Activated CD4-positive, alpha-beta T cell treated with anti-CD3 and anti-CD28 coated beads, Interleukin-2, amount 10 ng/mL, durations not matched to agents 7 days and 5 days (primary cell): ENCODE measurements around the gene LRBA. TPM values are rescaled to one million over a fixed set of nuclear protein-coding genes. Genes with fewer than 3 reads are reported as not detected.
"Not testable (repeated sequence)": the region's sequence is repeated elsewhere in the genome, so short reads cannot be mapped to it uniquely, and the experiment has no call there.

ENCODE experiments used
- CTCF ChIA-PET: fragments of 350-600 bp; sonication (Branson Sonifier 250); formaldehyde crosslinking; loops from one replicate; lab custom pipeline; 2021; ENCODE audit warnings: antibody characterized with exemption; lab: Charles Lee
- POLR2A ChIA-PET: fragments of 350-600 bp; sonication (Branson Sonifier 250); formaldehyde crosslinking; loops from one replicate; lab custom pipeline; 2021; ENCODE audit warnings: antibody characterized with exemption; lab: Charles Lee
- DNase-seq: peaks from one replicate; pipeline ENCODE4 v3.0.0-alpha.2; 2020
- H3K27ac Mint-ChIP-seq: one replicate; pipeline ENCODE4 v1.8.0; 2021; ENCODE audit warnings: mild to moderate bottlenecking, moderate library complexity, mixed read lengths
- H3K27me3 Mint-ChIP-seq: one replicate; pipeline ENCODE4 v1.8.0; 2021; ENCODE audit warnings: mixed read lengths
- H3K36me3 Mint-ChIP-seq: one replicate; pipeline ENCODE4 v1.8.0; 2021; ENCODE audit warnings: low read depth, mixed read lengths
- H3K4me1 Mint-ChIP-seq: one replicate; pipeline ENCODE4 v1.8.0; 2021; ENCODE audit warnings: mixed read lengths
- H3K4me3 Mint-ChIP-seq: one replicate; pipeline ENCODE4 v1.8.0; 2021; ENCODE audit warnings: mild to moderate bottlenecking, moderate library complexity, mixed read lengths
- H3K9me3 Mint-ChIP-seq: one replicate; pipeline ENCODE4 v1.8.0; 2021; ENCODE audit warnings: mixed read lengths
- total RNA-seq, 2 experiments: library from RNA; stranded (reverse); gene quantifications; one replicate each; pipeline ENCODE4 v1.2.3, GENCODE V29; 2021

Gene LRBA
- 10 to 100 TPM; 44.7 to 49.6 TPM for total RNA-seq

GRCh38 chr4:151014521-151015458 is at the start of gene LRBA:
LRBA (minus strand) TSS chr4:151015284; CDS start chr4:151014642, 642 bp downstream.
- Mint-ChIP-seq H3K27ac (peak within 1 kb of the TSS; percentile 100), H3K36me3 (peaks cover 16% of the 10 kb centered on the region), H3K4me1 (peaks cover 27% of the 10 kb centered on the region), H3K9me3 (no peaks in the 10 kb centered on the region), H3K4me3 (peak within 1 kb of the TSS; percentile 100), H3K27me3 (no peaks in the 10 kb centered on the region)
- ChIA-PET POLR2A (no interaction called here), CTCF (interaction anchor here (0.7 kb wide), 1 partner anchor 13 kb away, joined by 3 read pairs; no protein-coding TSS in a partner anchor)
- DNase-seq, result peak; percentile 90

- DNase-seq, H3K27ac Mint-ChIP-seq, POLR2A ChIA-PET, H3K27me3 Mint-ChIP-seq, H3K9me3 Mint-ChIP-seq, H3K36me3 Mint-ChIP-seq, H3K4me1 Mint-ChIP-seq, H3K4me3 Mint-ChIP-seq: not testable (repeated sequence)
- CTCF ChIA-PET, result interaction anchor here (0.6 to 1.5 kb wide), 3 partner anchors 12 to 810 kb away, joined by 3 to 6 read pairs (median 3); no protein-coding TSS in a partner anchor
These were observed 48.1 kb upstream of the LRBA start for GRCh38 chr4:151063143-151063542.

- POLR2A ChIA-PET, result no interaction called here
- H3K9me3 Mint-ChIP-seq, result no peaks in the 10 kb centered on the region
- CTCF ChIA-PET, result no interaction called here
- DNase-seq, result no peak
- no peaks in the 10 kb centered on the region for H3K4me1 Mint-ChIP-seq
- no peak overlapping the region for H3K27ac Mint-ChIP-seq
- no peak overlapping the region for H3K4me3 Mint-ChIP-seq
- H3K27me3 Mint-ChIP-seq, result peaks cover 1% of the 10 kb centered on the region
- H3K36me3 Mint-ChIP-seq, result no peaks in the 10 kb centered on the region
These were observed 40.5 kb upstream of the LRBA start for GRCh38 chr4:151055539-151055938.

DNA sequence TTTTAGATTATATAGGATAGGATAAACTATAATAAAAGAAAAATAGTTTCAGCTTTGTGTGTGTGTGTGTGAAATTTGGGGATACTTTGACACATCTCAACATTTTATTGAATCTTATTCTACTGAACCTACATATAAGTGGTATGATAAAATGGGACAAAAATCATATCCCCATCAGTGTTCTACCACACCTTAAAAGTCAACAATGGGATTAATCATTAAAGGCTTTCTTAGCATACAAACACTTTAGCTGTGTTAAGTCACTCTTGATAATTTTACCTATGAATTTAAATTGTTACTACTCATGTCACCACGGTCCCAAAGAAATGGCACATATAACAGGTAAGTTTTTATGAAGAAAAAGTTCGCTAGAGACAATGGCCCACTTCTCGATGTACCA is 37.7 kb upstream of the LRBA start:
- no peak overlapping the region for H3K27ac Mint-ChIP-seq
- CTCF ChIA-PET, result interaction anchor here (0.7 kb wide), 1 partner anchor 9 kb away, joined by 3 read pairs; no protein-coding TSS in a partner anchor
- H3K9me3 Mint-ChIP-seq, result no peaks in the 10 kb centered on the region
- H3K27me3 Mint-ChIP-seq, result peaks cover 1% of the 10 kb centered on the region
- no peak overlapping the region for H3K4me3 Mint-ChIP-seq
- no peaks in the 10 kb centered on the region for H3K4me1 Mint-ChIP-seq
- no peak for DNase-seq
- no peaks in the 10 kb centered on the region for H3K36me3 Mint-ChIP-seq
- POLR2A ChIA-PET, result interaction anchor here (0.6 kb wide), 1 partner anchor 193 kb away, joined by 4 read pairs; no protein-coding TSS in a partner anchor

DNA sequence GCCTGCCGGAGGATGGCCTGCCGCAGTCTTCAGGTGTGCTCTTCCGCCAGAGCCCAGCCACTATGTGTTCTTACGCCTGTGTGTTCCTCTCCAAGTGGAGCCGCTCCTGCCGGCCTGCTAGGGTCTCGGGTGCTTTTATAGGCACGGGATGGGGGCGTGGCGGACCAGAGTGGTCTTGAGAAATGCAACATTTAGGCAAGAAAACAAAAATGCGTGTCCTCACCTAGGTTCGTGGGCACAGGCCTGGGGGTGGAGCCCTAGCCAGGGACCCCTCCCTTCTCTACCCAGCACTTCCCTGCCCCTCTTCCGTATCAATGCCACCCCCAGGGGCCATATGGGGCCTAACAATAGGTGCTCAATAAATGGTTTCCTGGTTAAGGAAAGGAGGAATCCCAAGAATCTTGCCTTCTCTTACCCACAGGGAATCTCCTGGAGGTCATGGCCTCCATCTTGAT is 34.4 kb upstream of the LRBA start:
- no peaks in the 10 kb centered on the region for H3K9me3 Mint-ChIP-seq
- no peaks in the 10 kb centered on the region for H3K27me3 Mint-ChIP-seq
- H3K27ac Mint-ChIP-seq, result no peak overlapping the region
- no peak overlapping the region for H3K4me3 Mint-ChIP-seq
- ChIA-PET CTCF (interaction anchor here (1.7 kb wide), 1 partner anchor 20 kb away, joined by 3 read pairs; no protein-coding TSS in a partner anchor), POLR2A (no interaction called here)
- no peaks in the 10 kb centered on the region for H3K36me3 Mint-ChIP-seq
- DNase-seq, result no peak
- no peaks in the 10 kb centered on the region for H3K4me1 Mint-ChIP-seq

DNA sequence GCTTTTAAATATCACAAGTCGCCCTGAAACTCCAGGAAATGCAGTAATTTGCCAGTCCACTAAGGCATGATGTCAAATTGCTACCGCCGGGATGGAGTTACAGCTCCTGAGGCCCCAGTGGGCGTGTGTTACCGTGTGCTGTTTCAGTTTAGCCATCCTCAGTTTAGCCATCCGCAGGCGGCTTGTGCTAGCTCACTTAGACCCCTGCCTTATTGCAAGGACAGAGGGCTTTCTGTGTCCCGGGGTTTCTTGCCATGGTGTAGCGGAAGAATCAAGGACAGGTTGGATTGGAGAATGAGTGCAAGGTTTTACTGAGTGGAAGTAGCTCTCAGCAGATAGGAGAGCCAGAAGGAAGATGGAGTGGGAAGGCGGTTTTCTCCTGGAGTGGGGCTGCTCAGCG is 33.8 kb upstream of the LRBA start:
- POLR2A ChIA-PET, result no interaction called here
- CTCF ChIA-PET, result interaction anchor here (1.7 kb wide), 1 partner anchor 19 kb away, joined by 3 read pairs; no protein-coding TSS in a partner anchor
- DNase-seq, result no peak
- Mint-ChIP-seq H3K4me1 (no peaks in the 10 kb centered on the region), H3K27me3 (no peaks in the 10 kb centered on the region), H3K27ac (no peak overlapping the region), H3K9me3 (no peaks in the 10 kb centered on the region), H3K4me3 (no peak overlapping the region), H3K36me3 (no peaks in the 10 kb centered on the region)

GRCh38 chr4:151046609-151047008 is 31.5 kb upstream of the LRBA start:
- H3K27me3 Mint-ChIP-seq, result no peaks in the 10 kb centered on the region
- no peaks in the 10 kb centered on the region for H3K9me3 Mint-ChIP-seq
- H3K4me1 Mint-ChIP-seq, result no peaks in the 10 kb centered on the region
- no peak for DNase-seq
- ChIA-PET CTCF (interaction anchor here (0.6 to 0.7 kb wide), 2 partner anchors 192 to 913 kb away, joined by 3 read pairs; no protein-coding TSS in a partner anchor), POLR2A (no interaction called here)
- no peaks in the 10 kb centered on the region for H3K36me3 Mint-ChIP-seq
- H3K4me3 Mint-ChIP-seq, result no peak overlapping the region
- H3K27ac Mint-ChIP-seq, result no peak overlapping the region

DNA sequence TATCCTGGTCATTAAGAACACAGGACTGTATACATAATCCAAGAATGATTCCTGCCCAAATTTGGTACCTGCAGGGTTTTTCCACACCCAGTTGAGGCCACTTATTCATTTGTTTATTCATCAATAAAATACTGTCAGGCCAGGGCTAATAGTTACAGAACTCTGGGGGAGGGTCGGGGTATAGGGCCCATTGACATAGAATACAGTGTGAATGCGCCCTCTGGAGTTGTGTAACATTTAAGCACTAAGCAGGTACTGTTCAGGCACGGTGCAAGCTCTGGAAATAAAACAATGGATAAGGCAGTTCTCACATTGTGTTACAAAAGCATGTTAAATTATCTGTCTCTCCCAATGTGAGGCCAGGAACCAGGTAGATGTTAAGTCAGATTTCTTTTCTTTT is 30.8 kb upstream of the LRBA start:
- Mint-ChIP-seq H3K27ac (no peak overlapping the region), H3K36me3 (no peaks in the 10 kb centered on the region), H3K4me1 (no peaks in the 10 kb centered on the region), H3K27me3 (no peaks in the 10 kb centered on the region), H3K9me3 (no peaks in the 10 kb centered on the region), H3K4me3 (no peak overlapping the region)
- ChIA-PET CTCF (no interaction called here), POLR2A (no interaction called here)
- DNase-seq, result no peak

- POLR2A ChIA-PET, result no interaction called here
- no peaks in the 10 kb centered on the region for H3K36me3 Mint-ChIP-seq
- DNase-seq, result no peak
These were observed 28.9 kb upstream of the LRBA start for GRCh38 chr4:151043803-151044515.

GRCh38 chr4:151039733-151040132 is 24.6 kb upstream of the LRBA start:
- Mint-ChIP-seq H3K4me3 (no peak overlapping the region), H3K4me1 (peaks cover 3% of the 10 kb centered on the region), H3K36me3 (no peaks in the 10 kb centered on the region), H3K27ac (no peak overlapping the region), H3K9me3 (no peaks in the 10 kb centered on the region), H3K27me3 (no peaks in the 10 kb centered on the region)
- no peak for DNase-seq
- ChIA-PET POLR2A (no interaction called here), CTCF (interaction anchor here (0.6 to 1.0 kb wide), 3 partner anchors 23 to 57 kb away, joined by 3 read pairs; no protein-coding TSS in a partner anchor)

More at GRCh38 chr4:151043803-151044515, 28.9 kb upstream of the LRBA start:
- CTCF ChIA-PET, result interaction anchor here (1.1 kb wide), 1 partner anchor 18 kb away, joined by 3 read pairs; no protein-coding TSS in a partner anchor
- H3K4me1 Mint-ChIP-seq, result no peaks in the 10 kb centered on the region
- no peak overlapping the region for H3K4me3 Mint-ChIP-seq
- no peaks in the 10 kb centered on the region for H3K27me3 Mint-ChIP-seq
- no peaks in the 10 kb centered on the region for H3K9me3 Mint-ChIP-seq
- no peak overlapping the region for H3K27ac Mint-ChIP-seq

GRCh38 chr4:151038452-151039157 is 23.5 kb upstream of the LRBA start:
- no peaks in the 10 kb centered on the region for H3K9me3 Mint-ChIP-seq
- no peaks in the 10 kb centered on the region for H3K36me3 Mint-ChIP-seq
- DNase-seq, result no peak
- H3K27ac Mint-ChIP-seq, result no peak overlapping the region
- ChIA-PET POLR2A (no interaction called here), CTCF (interaction anchor here (0.7 kb wide), 1 partner anchor 24 kb away, joined by 3 read pairs; no protein-coding TSS in a partner anchor)
- no peaks in the 10 kb centered on the region for H3K27me3 Mint-ChIP-seq
- no peak overlapping the region for H3K4me3 Mint-ChIP-seq
- peaks cover 3% of the 10 kb centered on the region for H3K4me1 Mint-ChIP-seq

DNA sequence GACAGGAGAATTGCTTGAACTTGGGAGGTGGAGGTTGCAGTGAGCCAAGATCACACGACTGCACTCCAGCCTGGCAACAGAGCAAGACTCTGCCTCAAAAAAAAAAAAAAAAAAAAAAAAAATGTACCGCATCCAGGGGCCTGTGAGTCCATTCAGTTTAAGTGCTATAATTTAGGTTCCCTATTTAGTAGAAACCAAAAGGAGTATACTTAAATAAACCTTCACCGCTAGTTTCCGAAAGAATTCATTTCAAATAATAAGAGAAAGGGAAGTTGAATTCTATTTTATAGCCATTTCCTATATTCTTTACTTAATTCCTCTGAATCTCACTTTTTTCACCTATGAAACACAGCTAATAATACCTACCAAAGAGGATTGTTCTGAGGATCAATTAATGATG is 20.8 kb upstream of the LRBA start:
- Mint-ChIP-seq H3K4me1 (peaks cover 10% of the 10 kb centered on the region), H3K27ac (no peak overlapping the region), H3K27me3 (no peaks in the 10 kb centered on the region), H3K4me3 (no peak overlapping the region), H3K36me3 (no peaks in the 10 kb centered on the region), H3K9me3 (no peaks in the 10 kb centered on the region)
- CTCF ChIA-PET, result interaction anchor here (0.6 to 0.7 kb wide), 2 partner anchors 753 to 1196 kb away, joined by 3 to 4 read pairs; no protein-coding TSS in a partner anchor
- DNase-seq, result no peak
- POLR2A ChIA-PET, result no interaction called here
